Measurements from ENCODE around the gene PTPRD.

DNA sequence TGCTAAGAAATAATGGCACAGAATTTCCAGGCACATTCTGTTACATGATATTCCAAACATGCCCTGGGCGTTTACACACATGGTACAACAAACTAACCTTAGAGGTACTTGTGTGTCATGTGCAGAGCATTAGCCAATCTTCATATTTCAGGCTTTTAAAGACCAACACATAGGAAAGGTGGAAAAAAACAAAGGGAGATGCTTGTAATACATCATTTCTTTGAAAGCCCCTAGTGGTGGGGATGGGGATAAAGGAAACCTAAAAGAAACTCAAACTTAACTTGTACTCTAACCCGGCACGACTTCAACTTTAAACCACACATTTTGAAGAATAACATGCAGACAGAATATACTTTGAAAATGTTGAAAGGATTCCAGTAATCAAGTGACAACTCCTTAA, 133.6 kb downstream of the PTPRD start:
- TF ChIP-seq, protein P1, sequence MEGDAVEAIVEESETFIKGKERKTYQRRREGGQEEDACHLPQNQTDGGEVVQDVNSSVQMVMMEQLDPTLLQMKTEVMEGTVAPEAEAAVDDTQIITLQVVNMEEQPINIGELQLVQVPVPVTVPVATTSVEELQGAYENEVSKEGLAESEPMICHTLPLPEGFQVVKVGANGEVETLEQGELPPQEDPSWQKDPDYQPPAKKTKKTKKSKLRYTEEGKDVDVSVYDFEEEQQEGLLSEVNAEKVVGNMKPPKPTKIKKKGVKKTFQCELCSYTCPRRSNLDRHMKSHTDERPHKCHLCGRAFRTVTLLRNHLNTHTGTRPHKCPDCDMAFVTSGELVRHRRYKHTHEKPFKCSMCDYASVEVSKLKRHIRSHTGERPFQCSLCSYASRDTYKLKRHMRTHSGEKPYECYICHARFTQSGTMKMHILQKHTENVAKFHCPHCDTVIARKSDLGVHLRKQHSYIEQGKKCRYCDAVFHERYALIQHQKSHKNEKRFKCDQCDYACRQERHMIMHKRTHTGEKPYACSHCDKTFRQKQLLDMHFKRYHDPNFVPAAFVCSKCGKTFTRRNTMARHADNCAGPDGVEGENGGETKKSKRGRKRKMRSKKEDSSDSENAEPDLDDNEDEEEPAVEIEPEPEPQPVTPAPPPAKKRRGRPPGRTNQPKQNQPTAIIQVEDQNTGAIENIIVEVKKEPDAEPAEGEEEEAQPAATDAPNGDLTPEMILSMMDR (conservative IDR thresholded peaks at IDR 0.05; ENCODE audit: low read depth, low read length): peak; percentile 51
- TF ChIP-seq EZH2 (IDR thresholded peaks at IDR 0.05; ENCODE audit: borderline replicate concordance, low read depth, low read length, poor library complexity, severe bottlenecking): no peak
